ENCODE data around the gene PLK3.

DNA sequence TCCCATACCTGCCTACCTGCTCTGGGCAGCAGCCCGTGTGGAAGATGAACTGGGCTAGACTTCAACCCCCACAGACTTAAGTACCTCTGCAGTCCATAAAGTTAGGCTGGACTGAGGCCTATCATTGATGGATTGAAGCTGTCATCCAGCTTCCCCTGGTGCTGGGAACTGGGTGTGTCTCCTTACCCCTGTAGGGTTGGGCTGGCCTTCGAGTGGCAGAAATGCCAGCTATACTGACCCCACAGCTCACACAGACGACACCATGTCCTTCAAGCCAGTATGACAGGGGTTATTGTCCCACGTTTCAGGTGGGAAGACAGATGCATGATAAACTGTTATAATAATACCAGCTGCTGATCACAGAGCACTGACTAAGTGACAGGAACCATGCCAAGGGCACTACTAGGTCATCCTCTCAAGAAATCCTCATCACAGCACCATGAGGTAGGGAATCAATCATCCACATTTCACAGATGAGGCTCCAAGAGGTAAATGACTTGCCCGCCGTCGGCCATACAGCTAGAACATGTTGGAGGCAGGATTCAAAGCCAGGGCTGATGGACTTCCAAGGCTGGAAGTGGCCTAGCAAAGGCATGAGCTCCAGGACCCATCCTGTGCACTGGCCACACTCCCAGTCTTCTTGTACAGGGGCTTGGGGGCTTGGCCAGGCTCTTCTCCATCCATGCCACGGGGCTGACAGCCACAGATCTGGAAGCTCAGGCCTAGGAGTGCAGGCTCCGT is 11.9 kb upstream of the PLK3 start, which contains the start of gene BEST4:
- no peak for TF ChIP-seq EZH2 (IDR thresholded peaks at IDR 0.05; ENCODE audit: low read length)
- TF ChIP-seq, protein P1, sequence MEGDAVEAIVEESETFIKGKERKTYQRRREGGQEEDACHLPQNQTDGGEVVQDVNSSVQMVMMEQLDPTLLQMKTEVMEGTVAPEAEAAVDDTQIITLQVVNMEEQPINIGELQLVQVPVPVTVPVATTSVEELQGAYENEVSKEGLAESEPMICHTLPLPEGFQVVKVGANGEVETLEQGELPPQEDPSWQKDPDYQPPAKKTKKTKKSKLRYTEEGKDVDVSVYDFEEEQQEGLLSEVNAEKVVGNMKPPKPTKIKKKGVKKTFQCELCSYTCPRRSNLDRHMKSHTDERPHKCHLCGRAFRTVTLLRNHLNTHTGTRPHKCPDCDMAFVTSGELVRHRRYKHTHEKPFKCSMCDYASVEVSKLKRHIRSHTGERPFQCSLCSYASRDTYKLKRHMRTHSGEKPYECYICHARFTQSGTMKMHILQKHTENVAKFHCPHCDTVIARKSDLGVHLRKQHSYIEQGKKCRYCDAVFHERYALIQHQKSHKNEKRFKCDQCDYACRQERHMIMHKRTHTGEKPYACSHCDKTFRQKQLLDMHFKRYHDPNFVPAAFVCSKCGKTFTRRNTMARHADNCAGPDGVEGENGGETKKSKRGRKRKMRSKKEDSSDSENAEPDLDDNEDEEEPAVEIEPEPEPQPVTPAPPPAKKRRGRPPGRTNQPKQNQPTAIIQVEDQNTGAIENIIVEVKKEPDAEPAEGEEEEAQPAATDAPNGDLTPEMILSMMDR (optimal IDR thresholded peaks at IDR 0.05 in 1 of 3, IDR thresholded peaks at IDR 0.05 in 1 of 3, conservative IDR thresholded peaks at IDR 0.05 in 1 of 3; ENCODE audit: extremely low read depth in 1 of 3, insufficient read depth in 2 of 3, low read length in 3 of 3), result no peak
